ENCODE data around the gene RMI1.

The RMI1 gene

DNA sequence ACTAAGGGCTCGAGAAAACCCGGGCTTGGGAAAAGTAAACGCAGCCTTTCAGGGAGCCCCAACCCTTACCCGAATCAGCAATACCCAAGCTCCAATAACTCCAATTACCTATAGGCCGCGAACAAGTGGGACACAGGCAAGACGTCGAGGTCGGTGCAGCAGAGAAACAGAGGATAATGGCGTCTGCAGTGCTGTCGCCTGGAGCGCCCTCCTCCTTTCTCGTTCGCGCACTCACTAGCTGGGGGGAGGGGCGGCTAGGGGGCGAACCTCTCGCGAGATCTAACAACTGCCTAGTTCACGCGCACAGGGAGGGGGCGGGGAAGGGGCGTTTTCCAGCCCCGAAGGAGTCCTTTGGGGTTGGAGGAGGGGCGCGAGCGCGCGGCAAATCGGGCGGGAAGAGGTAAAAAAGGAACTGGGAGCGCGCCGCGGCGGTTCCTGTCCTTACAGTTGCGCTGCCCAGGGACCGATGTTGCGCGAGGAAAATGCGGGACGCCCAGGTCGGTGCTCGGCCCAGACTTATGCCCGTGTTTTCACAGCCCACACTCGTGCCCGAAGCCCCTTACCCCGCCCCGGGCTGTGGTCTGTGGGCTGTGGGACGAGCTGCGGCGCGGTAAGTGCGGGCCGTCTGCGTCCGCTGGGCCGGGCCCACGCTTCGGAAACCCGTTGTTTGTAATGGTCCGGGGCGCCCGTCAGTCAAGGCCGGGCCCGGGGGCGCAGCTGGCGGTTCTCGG, at the start of gene RMI1:
RMI1 (plus strand) TSS at position 411 of the 731 bp plus-strand sequence. CDS start 20,182 bp downstream, outside the sequence.
- peak within 1 kb of the TSS; percentile 95 for H3K4me3 ChIP-seq (ENCODE audit: severe bottlenecking)
- peak; percentile 26 for TF ChIP-seq CTCF (IDR thresholded peaks at IDR 0.05; ENCODE audit: poor library complexity, severe bottlenecking)
- H3K4me1 ChIP-seq (ENCODE audit: insufficient read depth, poor library complexity, severe bottlenecking), result peaks cover 30% of the 10 kb centered on the region
- peak within 1 kb of the TSS; percentile 89 for H3K27ac ChIP-seq (ENCODE audit: poor library complexity, severe bottlenecking)
- ATAC-seq (ENCODE audit: low read depth) (peak; percentile 72), DNase-seq (ENCODE audit: low spot score) (peak; percentile 98)
- H3K9me3 ChIP-seq (ENCODE audit: severe bottlenecking), result no peaks in the 10 kb centered on the region
- no peaks in the 10 kb centered on the region for H3K27me3 ChIP-seq (ENCODE audit: insufficient read depth, poor library complexity, severe bottlenecking)
- peaks cover 42% of the 10 kb centered on the region for H3K36me3 ChIP-seq (ENCODE audit: low read depth)

GRCh38 chr9:83930881-83931280, 49.7 kb upstream of the RMI1 start:
- H3K4me3 ChIP-seq (ENCODE audit: severe bottlenecking), result no peak overlapping the region
- no peaks in the 10 kb centered on the region for H3K9me3 ChIP-seq (ENCODE audit: severe bottlenecking)
- ATAC-seq (ENCODE audit: low read depth), result no peak
- H3K4me1 ChIP-seq (ENCODE audit: insufficient read depth, poor library complexity, severe bottlenecking), result peaks cover 37% of the 10 kb centered on the region
- H3K27ac ChIP-seq (ENCODE audit: poor library complexity, severe bottlenecking), result no peak overlapping the region
- no peak for TF ChIP-seq CTCF (IDR thresholded peaks at IDR 0.05; ENCODE audit: poor library complexity, severe bottlenecking)
- H3K27me3 ChIP-seq (ENCODE audit: insufficient read depth, poor library complexity, severe bottlenecking), result no peaks in the 10 kb centered on the region
- DNase-seq (ENCODE audit: low spot score), result no peak
- H3K36me3 ChIP-seq (ENCODE audit: low read depth), result no peaks in the 10 kb centered on the region

GRCh38 chr9:83932011-83932410, 48.6 kb upstream of the RMI1 start:
- H3K36me3 ChIP-seq (ENCODE audit: low read depth), result no peaks in the 10 kb centered on the region
- no peak for DNase-seq (ENCODE audit: low spot score)
- no peak for ATAC-seq (ENCODE audit: low read depth)
- H3K4me1 ChIP-seq (ENCODE audit: insufficient read depth, poor library complexity, severe bottlenecking), result peaks cover 40% of the 10 kb centered on the region
- peak overlapping the region; percentile 88 for H3K27ac ChIP-seq (ENCODE audit: poor library complexity, severe bottlenecking)
- H3K27me3 ChIP-seq (ENCODE audit: insufficient read depth, poor library complexity, severe bottlenecking), result no peaks in the 10 kb centered on the region
- TF ChIP-seq CTCF (IDR thresholded peaks at IDR 0.05; ENCODE audit: poor library complexity, severe bottlenecking), result no peak
- H3K4me3 ChIP-seq (ENCODE audit: severe bottlenecking), result no peak overlapping the region
- H3K9me3 ChIP-seq (ENCODE audit: severe bottlenecking), result no peaks in the 10 kb centered on the region

DNA sequence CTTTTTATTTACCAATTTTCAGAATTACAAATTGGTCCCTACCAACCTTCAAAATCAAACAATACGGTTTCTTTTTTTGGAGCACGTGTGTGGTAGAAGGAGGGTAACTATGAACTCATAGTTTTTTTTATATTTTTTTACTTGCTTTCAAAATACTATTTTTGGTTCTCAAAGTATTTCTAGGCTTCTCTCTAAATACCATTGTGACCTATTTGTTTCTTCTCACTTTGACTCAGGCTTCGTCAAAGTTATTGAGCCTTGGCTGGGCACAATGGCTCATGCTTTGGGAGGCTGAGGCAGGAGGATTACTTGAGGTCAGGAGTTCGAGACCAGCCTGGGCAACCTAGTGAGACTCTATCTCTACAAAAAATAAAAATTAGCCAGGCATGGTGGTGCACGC, 47.8 kb upstream of the RMI1 start:
- ATAC-seq (ENCODE audit: low read depth) (no peak), DNase-seq (ENCODE audit: low spot score) (no peak)
- Histone ChIP-seq H3K4me3 (ENCODE audit: severe bottlenecking) (no peak overlapping the region), H3K27me3 (ENCODE audit: insufficient read depth, poor library complexity, severe bottlenecking) (no peaks in the 10 kb centered on the region), H3K4me1 (ENCODE audit: insufficient read depth, poor library complexity, severe bottlenecking) (peaks cover 40% of the 10 kb centered on the region), H3K36me3 (ENCODE audit: low read depth) (peaks cover 5% of the 10 kb centered on the region), H3K27ac (ENCODE audit: poor library complexity, severe bottlenecking) (peak overlapping the region; percentile 88), H3K9me3 (ENCODE audit: severe bottlenecking) (no peaks in the 10 kb centered on the region)
- no peak for TF ChIP-seq CTCF (IDR thresholded peaks at IDR 0.05; ENCODE audit: poor library complexity, severe bottlenecking)

DNA sequence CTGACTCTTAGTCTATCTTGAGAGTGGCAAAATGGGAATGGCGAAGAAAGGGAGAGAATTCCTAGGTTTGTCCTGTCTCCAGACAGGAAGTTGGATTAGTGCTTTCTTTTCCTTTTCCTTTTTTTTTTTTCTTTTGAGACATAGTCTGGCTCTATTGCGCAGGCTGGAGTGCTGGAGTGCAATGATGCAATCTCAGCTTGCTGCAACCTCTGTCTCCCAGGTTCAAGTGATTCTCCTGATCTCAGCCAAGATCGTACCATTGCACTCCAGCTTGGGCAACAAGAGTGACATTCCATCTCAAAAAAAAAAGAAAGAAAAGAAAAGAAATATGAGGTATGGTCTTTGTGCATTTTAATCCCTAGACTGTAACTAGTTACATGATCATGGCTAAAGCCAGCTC, 46.8 kb upstream of the RMI1 start:
- Histone ChIP-seq H3K27me3 (ENCODE audit: insufficient read depth, poor library complexity, severe bottlenecking) (no peaks in the 10 kb centered on the region), H3K9me3 (ENCODE audit: severe bottlenecking) (no peaks in the 10 kb centered on the region), H3K4me1 (ENCODE audit: insufficient read depth, poor library complexity, severe bottlenecking) (peaks cover 40% of the 10 kb centered on the region), H3K36me3 (ENCODE audit: low read depth) (peaks cover 11% of the 10 kb centered on the region), H3K4me3 (ENCODE audit: severe bottlenecking) (no peak overlapping the region), H3K27ac (ENCODE audit: poor library complexity, severe bottlenecking) (peak overlapping the region; percentile 88)
- DNase-seq (ENCODE audit: low spot score), result no peak
- ATAC-seq (ENCODE audit: low read depth), result no peak
- TF ChIP-seq CTCF (IDR thresholded peaks at IDR 0.05; ENCODE audit: poor library complexity, severe bottlenecking), result no peak

All from RWPE2 (cell line).